SK-N-MC (cell line): ENCODE results near the gene C10orf67.

Source experiments
- EZH2 ChIP-seq: fragments of 200-600 bp; sonication (generic); IDR thresholded peaks from one replicate; pipeline ENCODE4 v1.6.1; 2017; ENCODE audit warnings: antibody characterized with exemption
- FOXP2 ChIP-seq: optimal IDR thresholded peaks from 2 replicates; pipeline ENCODE3; 2011; ENCODE audit warnings: mild to moderate bottlenecking, moderate library complexity; ENCODE audit not compliant: insufficient read depth; ENCODE audit errors: extremely low read length, control extremely low read depth
- POLR2AphosphoS5 ChIP-seq: IDR thresholded peaks from 2 replicates; pipeline ENCODE4 v1.6.1; 2012; ENCODE audit warnings: mild to moderate bottlenecking, low read depth, low read length, borderline replicate concordance

- TF ChIP-seq EZH2 (no peak), POLR2AphosphoS5 (no peak), FOXP2 (no peak)
These were observed 7.0 kb downstream of the C10orf67 start for GRCh38 chr10:23337616-23338015.
